SK-N-MC (cell line): ENCODE results near the gene ADK.

Experiments
- EZH2 ChIP-seq: fragments of 200-600 bp; sonication (generic); IDR thresholded peaks from one replicate; pipeline ENCODE4 v1.6.1; 2017; ENCODE audit warnings: antibody characterized with exemption
- FOXP2 ChIP-seq: optimal IDR thresholded peaks from 2 replicates; pipeline ENCODE3; 2011; ENCODE audit warnings: mild to moderate bottlenecking, moderate library complexity; ENCODE audit not compliant: insufficient read depth; ENCODE audit errors: extremely low read length, control extremely low read depth

DNA sequence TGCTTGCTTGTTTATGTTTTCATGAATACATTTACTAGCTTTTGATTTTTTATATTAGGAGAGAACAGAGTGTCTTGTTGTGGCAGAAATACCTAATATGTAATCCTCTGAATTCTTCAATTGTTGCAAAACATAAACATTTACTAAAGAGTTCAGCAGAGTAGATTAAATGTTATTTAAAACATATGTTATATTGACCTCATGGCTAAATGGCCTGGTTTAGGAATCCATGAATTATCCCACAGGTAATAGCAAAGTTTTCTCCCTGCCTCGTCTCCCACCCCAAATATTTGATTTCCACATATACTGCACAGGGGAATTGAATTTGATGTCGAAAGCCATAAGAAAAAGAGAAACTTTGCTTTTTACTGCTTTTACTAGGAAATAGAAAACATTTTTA lies 111.8 kb downstream of the ADK start:
- TF ChIP-seq EZH2 (no peak), FOXP2 (no peak)
